GM19455 (cell line): Measurements from ENCODE around the gene ADIRF.
"Not testable (repeated sequence)": the region's sequence is repeated elsewhere in the genome, so short reads cannot be mapped to it uniquely, and the experiment has no call there.

Experiments
- ATAC-seq: cut with Tn5 transposase; IDR thresholded peaks from one replicate; pipeline ENCODE4 v1.9.1; 2021; ENCODE audit not compliant: unreplicated experiment

ADIRF gene

DNA sequence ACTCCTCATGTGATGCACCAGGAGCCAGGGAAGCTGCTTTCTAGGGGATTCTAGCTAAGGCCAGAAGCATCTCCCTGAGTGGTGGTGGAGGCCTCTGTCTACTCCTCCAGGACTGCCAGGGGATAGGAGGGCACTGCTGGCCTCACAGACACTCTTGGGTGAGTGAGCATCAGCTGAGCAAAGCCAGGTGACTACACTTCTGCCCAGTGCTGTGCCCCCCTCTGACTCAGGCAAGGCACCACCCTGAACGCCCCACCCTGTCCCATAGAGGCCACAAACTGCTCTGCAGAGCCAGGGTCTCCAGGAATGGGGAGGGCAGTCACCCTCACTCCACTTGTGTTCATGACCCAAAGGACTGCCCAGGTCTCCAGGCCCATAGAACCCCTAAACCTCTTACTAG lies 51.2 kb downstream of the ADIRF start:
- ATAC-seq: not testable (repeated sequence)

DNA sequence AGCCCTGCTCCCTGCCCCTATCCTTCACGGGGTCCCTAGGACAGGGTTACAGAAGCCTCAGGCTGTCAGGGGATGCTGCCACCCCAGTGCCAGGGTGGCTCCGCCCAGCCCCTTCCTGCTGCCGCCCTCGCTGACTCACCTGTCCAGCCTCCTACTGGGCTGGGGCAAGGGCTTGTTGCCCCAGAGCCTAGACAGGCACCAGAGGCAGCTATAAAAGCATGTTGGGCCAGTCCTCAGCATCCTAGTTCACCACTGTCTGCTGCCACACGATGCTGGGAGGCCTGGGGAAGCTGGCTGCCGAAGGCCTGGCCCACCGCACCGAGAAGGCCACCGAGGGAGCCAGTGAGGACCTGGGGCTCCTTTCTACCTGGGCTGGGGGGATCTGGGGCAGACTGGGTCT lies 51.8 kb downstream of the ADIRF start, which contains the start of gene FAM25A:
FAM25A (plus strand) TSS at position 239 of the 400 bp plus-strand sequence; CDS start at position 270, 31 bp downstream.
- not testable (repeated sequence) for ATAC-seq
